H9 (cell line): ENCODE measurements around the gene LRRC8B. TPM values are rescaled to one million over a fixed set of nuclear protein-coding genes. Genes with fewer than 3 reads are reported as not detected.

Experiments used
- DNase-seq: peaks from one replicate; pipeline ENCODE4 v3.0.0-alpha.2; 2017
- H2AFZ ChIP-seq: one replicate; pipeline ENCODE4 v1.6.1; 2013; ENCODE audit warnings: mild to moderate bottlenecking, low read length, control low read depth, moderate library complexity
- H2AK5ac ChIP-seq: 2 replicates; pipeline ENCODE4 v1.6.1; 2013; ENCODE audit warnings: low read length, control low read depth, mixed read lengths; ENCODE audit not compliant: insufficient read length
- H2BK120ac ChIP-seq: one replicate; pipeline ENCODE4 v1.6.1; 2013; ENCODE audit warnings: low read depth, mild to moderate bottlenecking, low read length, control low read depth, inconsistent platforms; ENCODE audit not compliant: poor library complexity, severe bottlenecking
- H2BK12ac ChIP-seq: 2 replicates; pipeline ENCODE4 v1.6.1; 2013; ENCODE audit warnings: low read length, control low read depth, mixed read lengths, low read depth; ENCODE audit not compliant: insufficient read length
- H2BK15ac ChIP-seq: 2 replicates; pipeline ENCODE4 v1.6.1; 2013; ENCODE audit warnings: low read depth, low read length, control low read depth
- H2BK20ac ChIP-seq: one replicate; pipeline ENCODE4 v1.6.1; 2013; ENCODE audit warnings: low read depth, mild to moderate bottlenecking, low read length, control low read depth, inconsistent platforms; ENCODE audit not compliant: poor library complexity, severe bottlenecking
- H2BK5ac ChIP-seq: 2 replicates; pipeline ENCODE4 v1.6.1; 2013; ENCODE audit warnings: low read length, control low read depth, mixed read lengths; ENCODE audit not compliant: insufficient read length
- H3K14ac ChIP-seq: 2 replicates; pipeline ENCODE4 v1.6.1; 2013; ENCODE audit warnings: low read length, control low read depth; ENCODE audit not compliant: insufficient read depth
- H3K18ac ChIP-seq: 2 replicates; pipeline ENCODE4 v1.6.1; 2013; ENCODE audit warnings: low read depth, mild to moderate bottlenecking, mixed read lengths, low read length, control low read depth; ENCODE audit not compliant: insufficient read length
- H3K23ac ChIP-seq: 2 replicates; pipeline ENCODE4 v1.6.1; 2013; ENCODE audit warnings: low read length, control low read depth, mixed read lengths, low read depth; ENCODE audit not compliant: insufficient read length
- H3K23me2 ChIP-seq: 2 replicates; pipeline ENCODE4 v1.6.1; 2013; ENCODE audit warnings: low read depth, mild to moderate bottlenecking, mixed read lengths, low read length, control low read depth; ENCODE audit not compliant: insufficient read length, poor library complexity, severe bottlenecking
- H3K27ac ChIP-seq: 2 replicates; pipeline ENCODE4 v1.5.1; 2013; ENCODE audit warnings: low read length, control low read depth, mixed read lengths, low read depth; ENCODE audit not compliant: insufficient read length
- H3K27me3 ChIP-seq: 2 replicates; pipeline ENCODE4 v1.6.1; 2013; ENCODE audit warnings: low read length, control low read depth, inconsistent platforms; ENCODE audit not compliant: insufficient read depth
- H3K4ac ChIP-seq: 2 replicates; pipeline ENCODE4 v1.6.1; 2013; ENCODE audit warnings: low read depth, mild to moderate bottlenecking, control low read depth, inconsistent platforms, low read length, moderate library complexity
- H3K4me1 ChIP-seq: 2 replicates; pipeline ENCODE4 v1.6.1; 2013; ENCODE audit warnings: low read length, control low read depth, inconsistent platforms; ENCODE audit not compliant: insufficient read depth
- H3K4me2 ChIP-seq: 2 replicates; pipeline ENCODE4 v1.6.1; 2013; ENCODE audit warnings: low read length, control low read depth, mixed read lengths; ENCODE audit not compliant: insufficient read length, insufficient read depth
- H3K56ac ChIP-seq: 2 replicates; pipeline ENCODE4 v1.6.1; 2013; ENCODE audit warnings: low read depth, mild to moderate bottlenecking, mixed read lengths, low read length, control low read depth; ENCODE audit not compliant: insufficient read length
- H3K79me1 ChIP-seq: 2 replicates; pipeline ENCODE4 v1.6.1; 2013; ENCODE audit warnings: low read depth, mild to moderate bottlenecking, moderate library complexity, low read length, control low read depth, inconsistent platforms; ENCODE audit not compliant: insufficient read depth, poor library complexity, severe bottlenecking
- H3K79me2 ChIP-seq: 2 replicates; pipeline ENCODE4 v1.6.1; 2013; ENCODE audit warnings: low read length, control low read depth, inconsistent platforms; ENCODE audit not compliant: insufficient read depth
- H3K9ac ChIP-seq: 2 replicates; pipeline ENCODE4 v1.6.1; 2013; ENCODE audit warnings: low read length, control low read depth, mixed read lengths; ENCODE audit not compliant: insufficient read length; ENCODE audit errors: extremely low read depth
- H3K9me3 ChIP-seq: one replicate; pipeline ENCODE4 v1.6.1; 2013; ENCODE audit warnings: low read depth, low read length, inconsistent platforms; ENCODE audit not compliant: control insufficient read depth
- H3T11ph ChIP-seq: one replicate; pipeline ENCODE4 v1.6.1; 2013; ENCODE audit warnings: mild to moderate bottlenecking, low read length, control low read depth, inconsistent platforms
- H4K20me1 ChIP-seq: one replicate; pipeline ENCODE4 v1.6.1; 2013; ENCODE audit not compliant: control insufficient read depth, insufficient read length, insufficient read depth
- H4K5ac ChIP-seq: 2 replicates; pipeline ENCODE4 v1.6.1; 2013; ENCODE audit warnings: low read depth, mild to moderate bottlenecking, mixed read lengths, low read length, control low read depth; ENCODE audit not compliant: insufficient read length
- H4K8ac ChIP-seq: replicated peaks from 2 replicates; pipeline ENCODE4 v1.6.1; 2013; ENCODE audit warnings: low read length, control low read depth, mixed read lengths, low read depth; ENCODE audit not compliant: insufficient read length
- H4K91ac ChIP-seq: 2 replicates; pipeline ENCODE4 v1.6.1; 2013; ENCODE audit warnings: low read depth, mild to moderate bottlenecking, moderate library complexity, mixed read lengths, low read length, control low read depth; ENCODE audit not compliant: insufficient read length
- H3K27ac Mint-ChIP-seq, 3 experiments: 2 replicates in 2 of 3; 3 replicates in 1 of 3; pipeline ENCODE4 v1.8.0; 2020 to 2021; ENCODE audit warnings: mixed read lengths in 3 of 3, mild to moderate bottlenecking in 1 of 3, moderate library complexity in 1 of 3
- H3K27me3 Mint-ChIP-seq: 2 replicates; pipeline ENCODE4 v1.8.0; 2021; ENCODE audit warnings: low read depth, mild to moderate bottlenecking, moderate library complexity, mixed read lengths
- H3K36me3 Mint-ChIP-seq, 3 experiments: 2 replicates in 2 of 3; 3 replicates in 1 of 3; pipeline ENCODE4 v1.8.0; 2020 to 2021; ENCODE audit warnings: low read depth in 3 of 3, mixed read lengths in 3 of 3; ENCODE audit not compliant: insufficient read depth in 1 of 3
- H3K4me1 Mint-ChIP-seq, 2 experiments: 2 replicates each; pipeline ENCODE4 v1.8.0; 2020; ENCODE audit warnings: mixed read lengths in 2 of 2
- H3K4me3 Mint-ChIP-seq, 2 experiments: 2 replicates in 1 of 2; 3 replicates in 1 of 2; pipeline ENCODE4 v1.8.0; 2020 to 2021; ENCODE audit warnings: mild to moderate bottlenecking in 2 of 2, mixed read lengths in 2 of 2, moderate library complexity in 1 of 2
- H3K9me3 Mint-ChIP-seq, 2 experiments: 2 replicates in 1 of 2; 3 replicates in 1 of 2; pipeline ENCODE4 v1.8.0; 2020; ENCODE audit warnings: mild to moderate bottlenecking in 2 of 2, mixed read lengths in 2 of 2, moderate library complexity in 1 of 2
- WGBS: extraction: QIAGEN DNeasy Blood & Tissue Kit; methylation state at CpG from one replicate; pipeline ENCODE4 v1.1.7; 2013; ENCODE audit warnings: missing lambda C conversion rate, low lambda C conversion rate, mixed read lengths; ENCODE audit not compliant: insufficient read length; ENCODE audit errors: extremely low coverage; 5-methylcytosine and 5-hydroxymethylcytosine counted together
- total RNA-seq: library from RNA; stranded (reverse); gene quantifications from 2 replicates; pipeline ENCODE4 v1.2.1, GENCODE V29; 2021
- TF ChIP-seq, protein P1 (sequence below): fragments of 200-600 bp; sonication (generic); conservative IDR thresholded peaks from 3 replicates; pipeline ENCODE4 v1.8.0; 2021; ENCODE audit warnings: antibody characterized with exemption, mild to moderate bottlenecking

The LRRC8B gene
- total RNA-seq, 1 experiment from 2014 or later, result 33.2 TPM

DNA sequence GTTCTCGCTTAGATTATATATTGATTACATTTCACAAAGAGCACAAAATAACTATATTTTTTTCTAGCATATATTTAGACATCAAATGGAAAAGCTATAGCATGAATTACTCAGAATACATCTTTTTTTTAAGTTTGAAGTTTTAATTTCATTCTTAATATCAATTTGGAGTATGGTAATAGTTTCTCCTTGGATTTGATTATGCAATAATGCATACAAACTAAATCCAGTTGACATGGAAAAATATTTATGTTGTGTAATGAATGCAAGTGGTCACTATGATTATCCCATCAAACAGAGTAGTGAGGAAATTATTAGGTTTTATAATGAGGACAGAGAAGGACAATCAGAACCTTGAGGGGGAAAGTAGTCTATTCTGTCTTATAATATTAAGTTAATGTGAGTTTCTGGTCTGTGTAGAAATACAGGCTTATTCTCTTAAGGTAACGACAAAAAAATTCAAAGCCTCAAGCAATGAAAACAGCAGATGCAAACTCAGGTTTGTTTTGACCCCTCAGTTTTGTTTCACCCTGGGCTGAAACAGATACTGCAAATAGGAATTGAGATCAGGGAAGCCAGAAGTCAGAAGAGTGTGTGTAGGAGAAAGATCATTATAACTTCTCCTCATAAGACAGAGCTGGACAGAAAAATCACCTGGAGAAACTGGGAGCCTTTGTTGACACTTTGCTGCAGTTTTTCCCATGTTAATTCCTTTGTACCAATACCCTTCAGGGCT is 23.7 kb downstream of the LRRC8B start:
- H2BK120ac ChIP-seq, result no peak overlapping the region
- DNase-seq, result no peak
- H3K18ac ChIP-seq, result no peak overlapping the region
- TF ChIP-seq, protein P1, sequence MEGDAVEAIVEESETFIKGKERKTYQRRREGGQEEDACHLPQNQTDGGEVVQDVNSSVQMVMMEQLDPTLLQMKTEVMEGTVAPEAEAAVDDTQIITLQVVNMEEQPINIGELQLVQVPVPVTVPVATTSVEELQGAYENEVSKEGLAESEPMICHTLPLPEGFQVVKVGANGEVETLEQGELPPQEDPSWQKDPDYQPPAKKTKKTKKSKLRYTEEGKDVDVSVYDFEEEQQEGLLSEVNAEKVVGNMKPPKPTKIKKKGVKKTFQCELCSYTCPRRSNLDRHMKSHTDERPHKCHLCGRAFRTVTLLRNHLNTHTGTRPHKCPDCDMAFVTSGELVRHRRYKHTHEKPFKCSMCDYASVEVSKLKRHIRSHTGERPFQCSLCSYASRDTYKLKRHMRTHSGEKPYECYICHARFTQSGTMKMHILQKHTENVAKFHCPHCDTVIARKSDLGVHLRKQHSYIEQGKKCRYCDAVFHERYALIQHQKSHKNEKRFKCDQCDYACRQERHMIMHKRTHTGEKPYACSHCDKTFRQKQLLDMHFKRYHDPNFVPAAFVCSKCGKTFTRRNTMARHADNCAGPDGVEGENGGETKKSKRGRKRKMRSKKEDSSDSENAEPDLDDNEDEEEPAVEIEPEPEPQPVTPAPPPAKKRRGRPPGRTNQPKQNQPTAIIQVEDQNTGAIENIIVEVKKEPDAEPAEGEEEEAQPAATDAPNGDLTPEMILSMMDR, result no peak
- no peak overlapping the region for H3K4ac ChIP-seq
- no peak overlapping the region for H4K8ac ChIP-seq
- no peaks in the 10 kb centered on the region for H3K27me3 Mint-ChIP-seq
- H3K4me2 ChIP-seq, result no peak overlapping the region
- peaks cover 7% of the 10 kb centered on the region; the same call in 1 of the 2 replicates for H3K79me2 ChIP-seq
- no peaks in the 10 kb centered on the region for H3K23me2 ChIP-seq
- no peak overlapping the region for H4K5ac ChIP-seq
- H2AK5ac ChIP-seq, result no peak overlapping the region
- no peaks in the 10 kb centered on the region for H3K27me3 ChIP-seq
- no peak overlapping the region for H3K9ac ChIP-seq
- no peak overlapping the region for H3K56ac ChIP-seq
- H3K14ac ChIP-seq, result no peak overlapping the region
- H2BK20ac ChIP-seq, result no peak overlapping the region
- no peak overlapping the region for H3K27ac Mint-ChIP-seq
- no peak overlapping the region for H2BK12ac ChIP-seq
- no peak overlapping the region for H2BK15ac ChIP-seq
- no peak overlapping the region for H3K4me3 Mint-ChIP-seq
- H2BK5ac ChIP-seq, result no peak overlapping the region
- no peak overlapping the region for H3T11ph ChIP-seq
- H3K4me1 Mint-ChIP-seq, result peaks cover 8 to 12% of the 10 kb centered on the region in 2 experiments
- no peaks in the 10 kb centered on the region for H3K9me3 Mint-ChIP-seq
- no peak overlapping the region for H3K23ac ChIP-seq
- H3K36me3 Mint-ChIP-seq, result no peaks in the 10 kb centered on the region; a peak in 1 of 7 replicates
- H4K91ac ChIP-seq, result no peak overlapping the region
- H3K4me1 ChIP-seq, result no peaks in the 10 kb centered on the region
- no peak overlapping the region for H3K27ac ChIP-seq
- H4K20me1 ChIP-seq, result no peaks in the 10 kb centered on the region
- WGBS, result no CpG with 5 or more reads among the region's 2 CpGs
- H3K9me3 ChIP-seq, result no peaks in the 10 kb centered on the region
- no peak overlapping the region for H2AFZ ChIP-seq
- H3K79me1 ChIP-seq, result no peaks in the 10 kb centered on the region
